Ovary (tissue), 9 donors: ENCODE results near the gene PIBF1. TPM values are rescaled to one million over a fixed set of nuclear protein-coding genes. Genes with fewer than 3 reads are reported as not detected.

Source experiments
- DNase-seq, 5 donors: peaks; one replicate each; pipeline ENCODE4 v3.0.0-alpha.2; 2019 to 2020
- H3K27ac ChIP-seq, 2 donors: fragments of 200-600 bp; one replicate each; pipeline versions ENCODE4 v1.5.1 to v1.8.0; 2019 to 2022
- H3K27me3 ChIP-seq: fragments of 200-600 bp; one replicate; pipeline ENCODE4 v1.8.0; 2022
- H3K36me3 ChIP-seq: fragments of 200-600 bp; sonication (generic); one replicate; pipeline ENCODE4 v1.5.1; 2019
- H3K4me1 ChIP-seq: one replicate; pipeline ENCODE4 v1.8.1; 2013; ENCODE audit warnings: mild to moderate bottlenecking, moderate library complexity; ENCODE audit not compliant: insufficient read depth
- H3K4me3 ChIP-seq: fragments of 200-600 bp; sonication (generic); one replicate; pipeline ENCODE4 v1.5.1; 2017
- H3K9me3 ChIP-seq, 2 donors: fragments of 200-600 bp in 1 of 2; sonication (generic) in 1 of 2; one replicate each; pipeline versions ENCODE4 v1.5.1 to v1.8.1; 2013 to 2019; ENCODE audit warnings: mild to moderate bottlenecking in 1 of 2, moderate library complexity in 1 of 2
- EP300 ChIP-seq: sonication (generic); formaldehyde crosslinking; IDR thresholded peaks from one replicate; pipeline ENCODE4 v1.6.1; 2017; ENCODE audit warnings: antibody characterized with exemption
- POLR2A ChIP-seq: fragments of 450-650 bp; IDR thresholded peaks from one replicate; pipeline ENCODE4 v1.6.1; 2017; ENCODE audit warnings: antibody characterized with exemption, mild to moderate bottlenecking, moderate library complexity
- WGBS, 3 donors: extraction: QIAGEN DNeasy Blood & Tissue Kit in 1 of 3; methylation state at CpG; one replicate each; pipeline versions ENCODE4 v1.1.5 to v1.1.7; 2013 to 2017; 5-methylcytosine and 5-hydroxymethylcytosine counted together
- intact Hi-C, 4 donors: fragments of 100-400 bp; cut with DNase I; formaldehyde crosslinking; loops; one replicate each; pipeline versions ENCODE4 v1.11.0 to v1.15.1; 2022 to 2023
- polyA plus RNA-seq, 2 donors: library from polyadenylated mRNA; stranded (reverse); fragments of 200-250 nt in 1 of 2; fragments of 350-450 nt in 1 of 2; fragmentation: Illumina TruSeq in 1 of 2; extraction: RNeasy Lipid Tissue Mini Kit (QIAGEN cat#74804) in 1 of 2; gene quantifications; one replicate each; pipeline ENCODE4 v1.2.3, GENCODE V29; 2013 to 2014
- total RNA-seq, 7 donors: library from RNA; depleted of rRNA in 2 of 7; stranded (reverse); fragments of >200 nt in 2 of 7; fragmentation: NEBNext Ultra II Directional in 3 of 7; extraction: Animal tissue kit (Norgen Biotek cat#: 25700) in 3 of 7; gene quantifications; one replicate each; pipeline versions ENCODE4 v1.1.0 to v1.2.4, GENCODE V29; 2016 to 2023
- TF ChIP-seq, protein P1 (sequence below), 3 donors: fragments of 450-650 bp in 2 of 3; fragments of 200-600 bp in 1 of 3; IDR thresholded peaks; one replicate each; pipeline versions ENCODE4 v1.5.1 to v1.8.0; 2016 to 2022; ENCODE audit warnings: antibody characterized with exemption in 3 of 3, mild to moderate bottlenecking in 1 of 3
- donor health status: DM: no; HTN: no; CAD: no; lungs with moderate emphysema.
- donor health status: DM: no; HTN: no; CAD: no.
- donor health status: Bipolar disorder and iron deficiency.
- donor health status: DM: yes; HTN: yes; CAD: no.
- donor health status: DM: no; HTN: no; CAD: no.
- donor health status: DM: yes; HTN: yes; CAD: no.

The PIBF1 gene
- total and polyA plus RNA-seq, 9 donors: 9.8 to 45.7 (median 22.0) TPM

DNA sequence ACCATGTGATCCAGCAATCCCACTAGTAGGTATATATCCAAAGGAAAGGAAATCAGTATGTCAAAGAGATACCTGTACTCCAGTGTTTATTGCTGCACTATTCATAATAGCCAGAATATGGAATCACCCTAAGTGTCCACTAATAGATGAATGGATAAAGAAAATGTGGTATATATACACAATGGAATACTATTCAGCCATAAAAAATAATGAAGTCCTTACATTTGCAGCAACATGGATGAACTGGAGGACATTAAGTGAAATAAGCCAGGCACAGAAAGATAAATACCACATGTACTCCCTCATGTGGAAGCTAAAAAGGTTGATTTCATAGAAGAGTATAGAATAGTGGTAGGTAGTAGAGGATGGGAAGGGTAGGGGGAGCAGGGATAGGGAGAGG is 30.7 kb upstream of the PIBF1 start:
- Histone ChIP-seq H3K4me1 (no peaks in the 10 kb centered on the region), H3K27ac (no peak overlapping the region), H3K4me3 (no peak overlapping the region), H3K36me3 (no peaks in the 10 kb centered on the region), H3K9me3 (no peaks in the 10 kb centered on the region), H3K27me3 (no peaks in the 10 kb centered on the region)
- intact Hi-C loops: no loop called here
- TF ChIP-seq, protein P1, sequence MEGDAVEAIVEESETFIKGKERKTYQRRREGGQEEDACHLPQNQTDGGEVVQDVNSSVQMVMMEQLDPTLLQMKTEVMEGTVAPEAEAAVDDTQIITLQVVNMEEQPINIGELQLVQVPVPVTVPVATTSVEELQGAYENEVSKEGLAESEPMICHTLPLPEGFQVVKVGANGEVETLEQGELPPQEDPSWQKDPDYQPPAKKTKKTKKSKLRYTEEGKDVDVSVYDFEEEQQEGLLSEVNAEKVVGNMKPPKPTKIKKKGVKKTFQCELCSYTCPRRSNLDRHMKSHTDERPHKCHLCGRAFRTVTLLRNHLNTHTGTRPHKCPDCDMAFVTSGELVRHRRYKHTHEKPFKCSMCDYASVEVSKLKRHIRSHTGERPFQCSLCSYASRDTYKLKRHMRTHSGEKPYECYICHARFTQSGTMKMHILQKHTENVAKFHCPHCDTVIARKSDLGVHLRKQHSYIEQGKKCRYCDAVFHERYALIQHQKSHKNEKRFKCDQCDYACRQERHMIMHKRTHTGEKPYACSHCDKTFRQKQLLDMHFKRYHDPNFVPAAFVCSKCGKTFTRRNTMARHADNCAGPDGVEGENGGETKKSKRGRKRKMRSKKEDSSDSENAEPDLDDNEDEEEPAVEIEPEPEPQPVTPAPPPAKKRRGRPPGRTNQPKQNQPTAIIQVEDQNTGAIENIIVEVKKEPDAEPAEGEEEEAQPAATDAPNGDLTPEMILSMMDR (IDR thresholded peaks at IDR 0.05): no peak
- TF ChIP-seq EP300: no peak
- TF ChIP-seq POLR2A: no peak
- no peak for DNase-seq

DNA sequence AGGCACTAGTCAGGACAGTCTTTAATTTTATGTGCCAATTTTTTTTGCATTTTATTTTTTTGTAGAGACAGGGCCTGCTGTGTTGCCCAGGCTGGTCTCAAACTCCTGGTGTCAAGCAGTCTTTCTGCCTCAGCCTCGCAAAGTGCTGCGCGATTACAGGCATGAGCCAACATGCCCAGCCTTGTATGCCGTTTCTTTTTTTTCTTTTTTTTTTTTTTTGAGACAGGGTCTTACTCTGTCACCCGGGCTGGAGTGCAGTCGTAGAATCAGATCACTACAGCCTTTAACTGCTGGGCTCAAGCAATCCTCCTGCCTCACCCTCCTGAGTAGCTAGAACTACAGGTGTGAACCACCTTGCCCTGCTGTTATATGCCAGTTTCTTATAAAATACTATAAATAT is 27.8 kb upstream of the PIBF1 start:
- no peak overlapping the region for H3K4me3 ChIP-seq
- intact Hi-C loops: no loop called here
- H3K4me1 ChIP-seq: no peaks in the 10 kb centered on the region
- no peak for DNase-seq
- no peaks in the 10 kb centered on the region for H3K36me3 ChIP-seq
- no peaks in the 10 kb centered on the region for H3K27me3 ChIP-seq
- H3K27ac ChIP-seq: no peak overlapping the region
- H3K9me3 ChIP-seq: no peaks in the 10 kb centered on the region
- TF ChIP-seq EP300: no peak
- no peak for TF ChIP-seq POLR2A
- TF ChIP-seq, protein P1 (IDR thresholded peaks at IDR 0.05): no peak
- WGBS, 3 donors: 92 to 93% (median 92%) methylated on average over 6 of the region's 6 CpGs

DNA sequence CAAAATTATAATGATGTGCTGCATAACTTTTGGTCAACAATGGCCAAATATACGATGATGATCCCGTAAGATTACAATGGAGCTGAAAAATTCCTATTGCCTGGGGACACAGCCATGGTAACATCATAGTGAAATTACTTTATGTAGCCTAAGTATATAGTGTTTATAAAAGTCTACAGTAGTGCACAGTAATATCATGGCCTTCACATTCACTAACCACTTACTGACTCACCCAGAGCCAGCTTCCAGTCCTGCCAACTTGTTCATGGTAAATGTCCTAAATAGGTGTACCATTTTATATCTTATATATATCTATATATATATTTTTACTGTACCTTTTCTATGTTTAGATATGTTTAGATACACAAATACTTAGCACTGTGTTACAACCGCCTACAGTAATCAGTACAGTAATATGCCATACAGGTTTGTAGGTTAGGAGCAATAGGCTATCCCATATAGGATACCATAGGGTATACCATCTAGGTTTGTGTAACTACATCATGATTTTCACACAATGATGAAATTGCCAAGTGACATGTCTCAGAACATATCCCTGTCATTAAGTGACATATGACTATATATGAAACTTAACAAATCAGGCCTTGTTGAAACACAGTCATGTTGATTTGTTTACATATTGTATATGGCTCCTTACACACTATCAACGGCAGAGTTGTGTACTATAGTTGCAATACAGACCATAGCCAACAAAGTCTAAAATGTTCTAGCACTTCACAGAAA is 24.0 kb upstream of the PIBF1 start:
- WGBS, 3 donors: 69 to 73% (median 72%) methylated on average over 4 of the region's 4 CpGs
- intact Hi-C loops: no loop called here
- Histone ChIP-seq H3K36me3 (no peaks in the 10 kb centered on the region), H3K27ac (no peak overlapping the region), H3K9me3 (no peaks in the 10 kb centered on the region), H3K27me3 (no peaks in the 10 kb centered on the region), H3K4me3 (no peak overlapping the region), H3K4me1 (no peaks in the 10 kb centered on the region)
- TF ChIP-seq POLR2A (no peak), EP300 (no peak)
- TF ChIP-seq, protein P1 (IDR thresholded peaks at IDR 0.05): no peak
- no peak for DNase-seq

DNA sequence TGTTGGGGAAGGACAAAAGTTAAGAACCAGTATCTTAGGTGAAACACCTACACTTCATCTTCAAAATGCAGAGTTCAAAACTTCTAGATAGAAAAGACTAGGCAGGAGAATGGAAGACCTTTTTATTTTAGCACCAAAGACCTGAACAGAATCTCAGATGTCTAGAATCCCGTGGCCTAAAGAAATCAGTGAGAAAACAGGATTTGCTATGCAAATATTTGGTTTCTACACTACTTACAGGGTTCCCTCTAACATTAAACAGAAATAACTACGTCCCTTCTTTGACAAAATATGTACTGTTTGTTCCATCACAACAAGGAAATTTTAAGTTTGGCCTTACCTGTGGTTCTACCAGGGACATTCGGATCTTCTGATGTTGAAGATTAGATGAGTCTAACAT is 21.7 kb upstream of the PIBF1 start:
- no peaks in the 10 kb centered on the region for H3K27me3 ChIP-seq
- intact Hi-C loops: no loop called here
- H3K4me3 ChIP-seq: no peak overlapping the region
- no peaks in the 10 kb centered on the region for H3K9me3 ChIP-seq
- no peaks in the 10 kb centered on the region for H3K36me3 ChIP-seq
- TF ChIP-seq POLR2A (no peak), EP300 (no peak)
- TF ChIP-seq, protein P1 (IDR thresholded peaks at IDR 0.05): no peak
- no peak overlapping the region for H3K27ac ChIP-seq
- WGBS, 3 donors: 90 to 92% (median 90%) methylated on average over 3 of the region's 3 CpGs
- no peaks in the 10 kb centered on the region for H3K4me1 ChIP-seq
- DNase-seq: no peak
